Measurements from ENCODE around the gene SNX25.
"Not testable (repeated sequence)": the region's sequence is repeated elsewhere in the genome, so short reads cannot be mapped to it uniquely, and the experiment has no call there.

SNX25 gene

DNA sequence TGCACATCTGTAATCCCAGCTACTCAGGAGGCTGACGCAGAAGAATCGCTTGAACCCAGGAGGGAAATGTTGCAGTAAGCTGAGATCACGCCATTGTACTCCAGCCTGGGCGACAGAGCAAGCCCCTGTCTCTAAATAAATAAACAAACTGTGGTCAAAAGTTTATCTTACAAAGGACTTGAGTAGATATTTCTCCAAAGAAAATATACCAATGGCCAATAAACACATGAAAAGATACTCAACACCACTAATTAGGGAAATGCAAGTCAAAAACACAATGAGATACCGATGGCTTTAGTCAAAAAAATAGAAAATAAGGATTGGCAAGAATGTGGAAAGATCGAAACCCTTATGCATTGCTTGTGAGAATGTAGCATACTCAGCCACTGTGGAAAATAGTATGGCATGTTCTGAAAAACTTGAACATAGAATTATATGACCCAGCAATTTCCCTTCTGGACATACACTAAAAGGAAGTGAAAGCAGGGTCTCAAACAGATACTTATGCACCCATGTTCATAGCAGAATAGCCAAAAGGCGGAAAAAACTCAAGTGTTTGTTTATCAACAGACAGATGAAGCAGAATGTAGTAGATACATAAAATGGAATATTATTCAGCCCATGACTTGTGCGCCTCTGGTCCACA is 3.6 kb upstream of the SNX25 start:
- no peak for DNase-seq

DNA sequence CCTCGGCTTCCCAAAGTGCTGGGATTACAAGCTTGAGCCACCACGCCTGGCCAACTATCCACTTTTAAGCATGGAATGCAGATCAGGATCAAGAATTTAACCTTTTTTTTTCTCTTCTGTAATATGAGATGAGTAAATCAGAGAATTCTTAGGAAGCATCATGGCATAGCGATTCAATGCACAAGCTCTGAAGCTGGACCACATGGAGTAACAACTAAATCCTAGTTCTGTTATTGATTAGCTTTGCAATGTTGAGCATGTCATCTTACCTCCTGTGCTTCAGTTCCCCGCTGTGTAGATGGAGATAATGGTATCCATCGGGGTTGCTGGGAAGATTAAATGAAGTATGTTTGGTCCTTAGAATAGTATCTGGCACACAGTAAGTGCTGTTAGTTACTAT is 1.9 kb upstream of the SNX25 start:
- DNase-seq: no peak

DNA sequence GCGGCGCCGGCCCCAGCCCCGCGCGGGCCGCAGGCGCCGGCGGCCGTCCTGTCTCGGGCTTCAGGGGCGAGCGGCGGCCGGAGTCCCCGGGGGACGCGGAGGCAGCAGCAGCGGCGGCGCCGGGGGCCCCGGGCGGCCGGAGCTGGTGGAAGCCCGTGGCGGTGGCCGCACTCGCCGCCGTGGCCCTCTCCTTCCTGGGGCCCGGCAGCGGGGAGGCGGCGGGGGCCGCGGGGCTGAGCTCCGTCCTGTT is 379 bp downstream of the SNX25 start:
- not testable (repeated sequence) for DNase-seq

DNA sequence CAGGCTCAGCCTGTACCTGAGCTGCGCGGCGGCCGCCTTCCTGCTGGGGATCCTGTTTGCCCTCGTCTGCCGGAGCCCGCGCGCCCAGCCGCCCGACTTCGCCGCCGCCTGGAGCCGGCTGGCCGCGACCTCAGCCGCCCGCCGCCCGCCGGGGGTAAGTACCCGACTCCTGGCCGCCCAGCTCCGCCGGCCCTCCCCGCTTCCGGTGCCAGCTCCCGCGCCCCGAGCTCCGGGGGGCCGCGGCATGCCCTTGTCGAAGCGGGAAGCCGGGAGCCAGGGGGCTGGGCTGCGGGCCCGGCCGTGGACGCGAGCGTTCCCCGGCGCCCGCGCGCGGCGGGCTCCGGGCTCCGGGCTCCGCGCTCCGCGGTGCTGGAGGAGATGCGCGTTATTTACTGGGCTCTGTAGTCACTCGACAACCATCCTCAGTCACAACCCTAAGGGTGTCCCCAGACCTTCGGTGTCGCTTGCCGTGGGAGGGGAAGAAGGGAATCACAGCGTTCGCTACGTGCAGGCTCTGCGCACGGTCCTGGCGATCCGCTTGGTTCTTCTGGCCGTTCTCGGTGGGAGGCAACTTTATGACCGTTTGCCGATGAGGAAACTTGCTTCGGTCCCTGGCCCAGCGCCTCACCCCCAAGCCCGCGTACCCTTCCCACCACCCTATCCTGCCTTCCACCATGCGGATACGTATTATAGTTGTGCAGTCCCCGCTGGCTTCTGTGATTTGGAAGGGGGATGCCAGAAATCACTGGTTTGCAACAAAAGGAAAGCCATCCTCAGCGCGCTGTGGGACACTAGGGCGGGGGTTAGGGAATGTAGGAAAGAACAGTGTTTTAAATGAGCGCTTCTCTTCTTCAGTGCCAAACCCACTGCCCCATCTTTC is 944 bp downstream of the SNX25 start:
- DNase-seq: no peak

DNA sequence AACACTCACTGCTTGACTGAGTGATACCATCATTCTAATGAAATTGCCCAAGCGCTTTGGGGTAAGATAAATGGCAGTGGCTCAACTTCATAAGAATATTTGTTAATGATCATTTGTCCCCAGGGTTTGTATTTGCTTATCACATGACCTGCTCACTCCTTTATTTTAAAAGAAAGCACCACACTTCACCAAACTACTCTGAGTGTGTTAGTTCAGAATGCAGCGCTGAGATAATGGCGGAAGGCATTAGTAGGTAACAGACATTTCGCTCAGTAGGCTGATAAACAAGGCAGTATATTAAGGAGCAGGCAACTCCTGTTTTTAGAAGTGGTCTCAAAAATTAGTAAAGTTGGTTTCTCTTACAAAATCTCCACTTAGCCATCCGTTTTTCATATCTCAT is 1.6 kb downstream of the SNX25 start:
- DNase-seq: no peak

DNA sequence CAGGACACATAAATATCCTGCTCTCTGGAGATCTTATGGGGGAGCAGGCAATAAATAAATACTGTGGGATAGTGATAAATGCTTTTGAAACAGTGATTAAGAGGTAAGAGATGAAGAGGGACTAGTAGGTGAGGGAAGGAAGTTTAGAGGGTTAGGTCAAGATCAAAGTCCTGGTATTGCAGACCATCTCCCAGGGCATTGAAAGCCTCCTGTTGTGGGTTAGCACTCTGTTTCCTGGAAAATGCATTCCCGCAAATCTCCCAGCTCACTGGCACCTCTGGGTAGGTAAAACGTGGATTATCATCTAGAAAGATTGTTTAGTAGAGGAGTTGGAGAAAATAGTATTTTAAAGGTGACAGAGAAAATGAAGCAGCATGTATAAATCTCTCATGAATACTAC is 2.2 kb downstream of the SNX25 start:
- DNase-seq: no peak

DNA sequence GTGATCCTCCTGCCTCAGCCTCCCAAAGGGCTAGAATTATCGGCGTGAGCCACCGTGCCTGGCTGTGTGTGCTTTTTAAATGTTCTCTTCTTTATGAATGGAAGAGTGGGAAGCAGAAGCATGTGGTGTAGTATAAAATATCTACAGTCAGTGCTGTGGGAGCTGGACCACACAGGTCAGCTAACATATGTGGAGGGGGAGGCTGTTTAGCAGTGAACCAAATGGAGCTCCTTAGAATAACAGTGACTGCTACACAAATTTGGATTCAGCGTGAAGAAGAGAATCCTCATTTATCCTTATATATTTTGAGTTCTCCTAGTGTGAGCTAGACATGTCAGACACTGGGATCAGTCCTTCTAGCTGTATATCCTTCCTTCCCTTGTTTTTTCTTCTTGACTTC is 3.2 kb downstream of the SNX25 start:
- no peak for DNase-seq

DNA sequence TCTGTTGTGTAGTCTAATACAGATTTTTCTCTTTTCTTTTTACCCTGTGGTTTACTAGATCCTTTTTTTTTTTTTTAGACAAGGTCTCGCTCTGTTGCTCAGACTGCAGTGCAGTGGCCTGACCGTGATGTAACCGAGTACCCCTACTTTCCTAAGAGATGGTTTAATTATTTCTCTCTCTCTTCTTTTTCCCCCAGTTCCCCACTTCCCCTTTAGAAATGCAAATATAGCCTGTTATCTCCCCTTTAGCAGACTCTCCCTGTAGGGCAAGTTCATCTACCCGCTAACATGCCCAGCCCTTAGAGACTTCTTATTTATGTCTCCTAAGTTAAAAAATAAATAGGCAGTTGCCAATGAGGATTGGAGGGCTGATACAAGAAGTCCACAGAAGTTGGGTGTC is 4.5 kb downstream of the SNX25 start:
- no peak for DNase-seq

DNA sequence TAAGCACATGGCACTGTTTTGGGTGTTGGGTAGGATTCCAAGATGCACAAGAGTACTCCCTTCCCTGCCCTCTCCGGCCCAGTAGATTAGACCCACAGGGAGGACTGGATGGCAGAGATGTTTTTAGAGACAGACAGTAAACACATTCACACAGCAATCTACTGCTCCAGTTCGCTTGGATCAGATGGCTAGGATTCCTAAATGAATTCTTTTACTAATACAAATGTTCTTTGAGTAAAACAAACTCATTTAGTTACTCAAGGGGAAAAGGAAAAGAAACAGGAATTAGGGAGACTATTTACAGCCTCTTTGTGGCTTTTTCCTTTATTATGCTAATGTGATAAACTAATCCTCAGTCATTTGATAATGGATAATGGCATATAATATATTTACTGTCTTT is 5.9 kb downstream of the SNX25 start:
- no peak for DNase-seq

DNA sequence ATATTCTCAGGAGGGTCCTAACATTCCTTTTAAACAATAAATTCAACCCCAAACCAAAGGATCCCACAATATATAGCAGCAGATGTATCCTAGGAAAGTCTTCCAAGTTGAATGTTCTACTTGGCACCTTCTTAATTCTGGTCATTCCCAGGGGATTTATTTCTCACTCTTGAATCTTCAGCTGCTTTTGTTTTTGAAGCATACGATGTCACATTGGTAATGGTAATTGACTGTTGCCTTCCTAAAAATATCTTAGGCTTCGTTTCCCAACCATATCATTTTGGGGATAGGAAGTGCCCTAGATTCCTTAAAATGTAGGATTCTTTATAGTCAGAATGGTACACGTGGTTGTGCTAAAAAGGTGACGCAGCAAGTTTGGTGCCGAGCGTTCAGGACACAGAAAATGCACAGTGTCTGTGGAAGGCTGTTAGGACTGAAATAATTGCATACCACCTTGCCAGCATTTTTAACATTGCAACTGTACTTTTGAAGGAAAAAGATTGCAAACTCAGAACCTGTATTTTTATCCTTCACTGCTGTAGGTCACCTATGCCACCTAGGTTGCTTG is 8.1 kb downstream of the SNX25 start:
- DNase-seq: no peak

DNA sequence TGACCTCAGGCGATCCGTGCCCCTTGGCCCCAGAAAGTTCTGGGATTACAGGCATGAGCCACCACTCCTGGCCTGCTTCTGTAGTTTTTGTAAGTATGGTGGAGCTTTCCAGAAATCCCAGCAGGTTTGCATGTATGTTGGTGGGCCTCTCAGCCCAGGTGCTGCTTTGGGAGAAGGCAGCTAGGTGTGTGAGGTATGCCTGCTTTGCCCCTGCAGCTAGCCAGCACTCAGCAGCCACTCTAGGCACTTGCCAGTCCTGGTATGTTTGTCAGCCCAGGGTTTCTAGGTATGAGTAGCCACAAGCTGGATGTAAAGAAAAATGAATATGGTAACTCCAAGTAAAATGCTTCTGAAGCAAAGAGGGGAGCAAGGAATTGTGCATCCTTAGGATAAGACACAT is 8.9 kb downstream of the SNX25 start:
- no peak for DNase-seq

DNA sequence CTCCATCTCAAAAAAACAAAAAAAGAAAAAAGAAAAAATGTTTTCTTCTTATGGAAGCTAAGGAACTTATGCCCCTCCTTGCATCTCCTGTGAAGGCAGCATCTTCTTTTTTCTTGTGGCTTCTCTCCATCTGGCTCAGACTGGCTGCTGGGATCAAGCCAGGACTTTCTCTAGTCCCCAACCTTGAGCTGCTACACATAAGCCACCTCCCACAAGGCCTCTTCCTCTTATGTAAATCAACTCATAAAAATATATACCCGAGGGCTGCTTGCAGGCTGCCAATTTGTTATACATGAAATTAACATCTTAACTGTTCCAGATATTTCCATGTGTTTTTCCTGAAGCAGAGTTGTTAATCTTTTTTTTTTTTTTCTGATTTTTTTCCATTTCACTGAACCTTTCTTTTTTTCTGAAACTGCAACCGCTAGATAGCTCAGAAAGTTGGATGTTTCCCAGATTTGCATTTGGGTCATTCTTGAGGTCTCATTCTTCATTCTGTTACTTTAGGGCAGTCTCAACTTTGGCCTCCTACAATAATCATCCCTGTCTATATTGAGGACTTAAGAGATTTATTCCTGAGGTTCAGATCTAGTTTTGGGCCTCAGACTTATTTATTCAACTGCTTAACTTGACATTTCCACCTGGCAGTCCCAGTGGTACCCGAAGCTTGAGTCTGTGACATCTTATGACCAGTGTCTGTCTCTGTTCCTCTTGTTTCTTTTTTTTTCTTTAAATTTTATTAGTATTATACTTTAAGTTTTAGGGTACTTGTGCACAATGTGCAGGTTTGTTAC is 10.3 kb downstream of the SNX25 start:
- DNase-seq: no peak

DNA sequence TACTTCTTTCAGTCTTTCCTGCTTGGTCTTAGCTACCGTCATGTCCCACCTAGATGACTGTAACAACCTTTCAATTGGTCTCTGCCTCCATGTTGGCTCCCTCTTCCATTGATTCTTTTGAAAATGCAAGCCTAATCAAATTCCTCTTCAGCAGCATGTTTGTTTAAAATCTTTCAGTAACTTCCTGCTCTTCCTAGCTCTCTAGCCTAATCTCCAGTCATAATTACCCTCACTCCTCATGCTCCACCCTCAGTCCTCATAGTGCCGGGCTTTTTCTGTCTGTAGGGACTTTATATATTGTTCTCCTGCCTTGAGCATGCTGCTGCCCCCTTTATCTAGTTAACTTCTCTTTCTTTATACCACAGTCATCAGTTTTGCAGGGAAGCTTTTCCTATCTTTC is 12.1 kb downstream of the SNX25 start:
- no peak for DNase-seq

DNA sequence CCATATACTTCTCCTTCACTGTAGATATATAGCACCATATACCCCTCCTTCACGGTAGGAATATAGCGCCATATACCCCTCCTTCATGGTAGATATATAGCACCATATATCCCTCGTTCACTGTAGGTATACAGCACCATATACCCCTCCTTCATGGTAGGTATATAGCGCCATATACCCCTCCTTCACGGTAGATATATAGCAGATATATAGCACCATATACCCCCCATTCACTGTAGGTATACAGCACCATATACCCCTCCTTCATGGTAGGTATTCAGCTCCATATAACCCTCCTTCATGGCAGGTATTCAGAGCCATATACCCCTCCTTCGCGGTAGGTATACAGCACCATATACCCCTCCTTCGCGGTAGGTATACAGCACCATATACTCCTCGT is 12.5 kb downstream of the SNX25 start:
- DNase-seq: no peak

DNA sequence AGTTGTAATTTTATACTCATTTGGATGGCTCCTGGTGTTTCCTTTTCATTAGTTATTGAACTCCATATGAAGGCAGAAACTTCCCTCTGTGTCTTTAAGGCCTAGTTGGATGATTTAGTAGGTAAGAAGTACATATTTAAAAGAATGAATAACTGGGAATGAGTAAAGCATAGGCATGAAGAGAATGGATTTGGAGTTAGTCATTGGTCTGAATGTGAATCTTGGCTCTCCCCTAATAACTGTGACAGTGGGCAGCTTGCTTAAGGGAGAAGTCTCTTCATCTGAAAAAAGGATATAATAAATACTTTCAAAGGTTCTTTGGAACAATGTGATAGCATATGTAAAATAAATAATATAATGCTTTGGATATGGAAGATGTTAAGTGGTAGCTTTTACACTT is 13.2 kb downstream of the SNX25 start:
- no peak for DNase-seq

DNA sequence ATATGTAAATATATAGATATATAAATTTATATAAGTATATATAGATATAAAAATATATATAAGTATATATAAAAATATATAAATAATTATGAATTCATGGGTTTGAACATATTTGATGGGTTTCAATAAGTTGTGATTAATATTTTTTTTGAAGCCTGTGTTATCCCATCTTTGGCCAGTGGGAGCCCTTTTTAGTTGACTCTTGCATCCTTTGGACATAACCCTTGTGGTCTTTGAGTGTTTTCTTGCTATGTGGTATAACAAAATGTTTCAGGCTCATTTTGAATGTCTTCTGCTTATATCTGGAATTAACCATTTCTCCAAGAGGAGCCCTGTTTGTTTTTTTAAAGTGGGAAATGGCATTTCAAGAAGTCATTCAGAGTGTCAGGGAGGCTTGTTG is 15.2 kb downstream of the SNX25 start:
- no peak for DNase-seq

DNA sequence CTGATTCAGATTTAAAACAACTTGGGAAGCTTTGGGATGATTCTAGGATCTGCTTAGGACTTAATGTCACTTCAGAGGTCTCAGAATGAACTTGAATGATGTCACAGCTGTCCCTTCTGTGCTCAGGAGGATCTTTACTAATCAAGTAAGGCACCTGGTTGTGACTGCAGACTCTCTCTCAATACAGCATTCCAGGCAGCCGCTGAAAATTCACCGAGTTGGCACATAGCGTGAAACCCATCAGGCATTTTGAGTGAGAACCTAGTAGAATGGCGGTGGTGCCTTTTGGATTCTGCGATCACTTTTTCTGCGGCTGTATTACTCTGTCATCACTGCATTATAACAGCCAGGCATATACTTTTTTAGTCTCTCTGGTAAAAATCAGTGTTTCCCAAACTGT is 16.5 kb downstream of the SNX25 start:
- DNase-seq: no peak

DNA sequence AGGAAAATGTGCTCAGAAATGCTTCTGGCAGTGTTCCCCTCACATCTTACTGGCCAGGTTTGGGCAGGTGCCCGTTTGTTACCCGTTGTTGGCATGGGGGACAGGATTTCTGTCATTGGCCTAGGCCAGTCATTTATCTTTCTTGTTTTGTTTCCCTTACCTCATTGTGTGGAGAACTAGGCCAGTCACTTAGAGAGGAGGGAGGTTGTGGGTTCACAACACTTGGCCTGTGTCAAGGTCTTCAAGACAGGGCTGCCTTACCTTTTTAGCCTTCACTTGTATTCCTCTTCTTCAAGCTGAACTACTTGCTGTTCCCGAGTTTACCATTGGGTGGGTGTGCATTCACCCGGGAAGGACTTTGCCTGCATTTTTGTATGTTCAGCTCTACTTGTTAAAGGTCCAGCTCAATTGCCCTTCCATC is 17.7 kb downstream of the SNX25 start:
- DNase-seq: no peak

DNA sequence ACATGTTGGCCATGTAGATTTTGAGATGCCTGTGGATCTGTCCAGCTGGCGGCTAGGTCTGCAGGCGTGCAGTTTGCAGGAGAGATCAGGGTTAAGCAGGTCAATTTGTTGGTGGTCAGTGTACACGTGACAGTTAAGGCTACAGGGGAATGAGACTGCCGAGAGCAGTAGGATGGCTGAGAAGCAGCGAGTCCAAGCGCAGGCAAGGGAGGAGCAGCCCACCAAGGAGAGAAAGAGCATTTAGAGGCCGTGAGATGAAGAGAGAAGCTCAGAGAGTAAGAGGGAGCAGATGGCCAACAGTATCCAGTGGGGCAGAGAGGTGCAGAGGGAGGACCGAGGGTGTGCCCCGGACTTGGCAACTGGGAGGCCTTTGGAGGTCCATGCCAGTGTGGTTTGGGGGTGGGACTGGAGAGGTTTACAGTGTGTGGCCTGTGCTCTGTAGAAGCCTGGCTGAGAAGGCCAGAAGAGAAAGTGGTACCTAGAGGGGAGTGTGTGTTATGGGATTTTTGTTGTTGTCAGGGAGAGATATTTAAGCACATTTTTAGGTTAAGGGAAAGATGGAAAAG is 18.4 kb downstream of the SNX25 start:
- DNase-seq: no peak

DNA sequence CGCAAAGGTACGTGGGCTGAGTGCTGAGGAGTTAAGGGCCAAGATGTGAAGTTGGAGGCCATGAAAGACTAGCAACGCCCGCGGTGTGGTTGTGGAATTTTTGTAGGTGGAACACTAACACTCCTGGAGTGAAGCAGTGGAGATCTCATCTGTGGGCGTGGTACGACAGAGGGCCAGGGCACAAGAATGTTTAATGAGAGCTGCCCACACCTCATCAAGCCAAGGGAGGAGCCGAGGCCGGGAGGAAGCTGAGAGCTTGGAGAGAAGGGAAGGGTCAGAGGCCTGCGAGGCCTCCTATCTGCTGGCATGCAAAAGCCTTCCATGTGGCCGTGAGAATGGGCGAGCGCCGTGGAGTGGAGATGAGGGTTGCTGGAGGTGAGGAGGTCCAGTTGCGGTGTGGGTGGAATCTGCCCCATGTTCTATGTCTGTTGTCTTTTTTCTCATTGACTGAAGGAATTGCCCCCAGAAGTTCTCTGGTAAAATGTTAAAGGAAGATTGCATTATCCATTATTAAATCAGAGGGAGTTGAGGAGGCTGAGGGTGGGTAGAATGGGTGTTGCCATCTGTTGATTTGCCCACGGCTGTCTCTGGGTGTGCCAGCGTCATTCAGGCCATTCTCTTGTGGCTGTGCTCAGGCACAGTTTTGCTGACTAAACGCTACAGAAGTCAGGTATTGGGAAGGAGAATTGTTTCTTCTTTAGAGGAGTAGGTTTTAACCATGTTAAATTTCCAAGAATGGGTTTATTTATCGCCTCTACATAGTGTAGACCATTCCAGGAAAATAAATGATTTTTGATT is 19.8 kb downstream of the SNX25 start:
- no peak for DNase-seq

DNA sequence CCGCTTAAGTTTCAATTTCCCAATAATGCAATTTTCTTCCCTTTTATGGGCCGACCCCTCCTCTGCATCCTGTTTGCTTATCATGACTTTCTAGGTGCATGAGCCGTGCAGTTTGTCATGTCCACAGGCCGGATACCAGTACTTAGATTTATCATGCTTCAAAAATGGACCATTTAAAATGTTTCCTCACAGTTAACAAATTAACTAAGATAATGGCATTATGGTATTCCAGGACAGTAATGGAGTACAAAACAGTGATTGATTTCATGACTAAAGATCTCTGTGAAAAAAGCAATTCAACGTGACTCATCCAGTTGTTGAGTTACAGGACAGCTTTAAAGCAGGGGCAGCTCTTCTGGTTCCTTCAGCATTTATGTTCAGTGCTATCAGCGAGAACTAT is 23.0 kb downstream of the SNX25 start:
- no peak for DNase-seq

DNA sequence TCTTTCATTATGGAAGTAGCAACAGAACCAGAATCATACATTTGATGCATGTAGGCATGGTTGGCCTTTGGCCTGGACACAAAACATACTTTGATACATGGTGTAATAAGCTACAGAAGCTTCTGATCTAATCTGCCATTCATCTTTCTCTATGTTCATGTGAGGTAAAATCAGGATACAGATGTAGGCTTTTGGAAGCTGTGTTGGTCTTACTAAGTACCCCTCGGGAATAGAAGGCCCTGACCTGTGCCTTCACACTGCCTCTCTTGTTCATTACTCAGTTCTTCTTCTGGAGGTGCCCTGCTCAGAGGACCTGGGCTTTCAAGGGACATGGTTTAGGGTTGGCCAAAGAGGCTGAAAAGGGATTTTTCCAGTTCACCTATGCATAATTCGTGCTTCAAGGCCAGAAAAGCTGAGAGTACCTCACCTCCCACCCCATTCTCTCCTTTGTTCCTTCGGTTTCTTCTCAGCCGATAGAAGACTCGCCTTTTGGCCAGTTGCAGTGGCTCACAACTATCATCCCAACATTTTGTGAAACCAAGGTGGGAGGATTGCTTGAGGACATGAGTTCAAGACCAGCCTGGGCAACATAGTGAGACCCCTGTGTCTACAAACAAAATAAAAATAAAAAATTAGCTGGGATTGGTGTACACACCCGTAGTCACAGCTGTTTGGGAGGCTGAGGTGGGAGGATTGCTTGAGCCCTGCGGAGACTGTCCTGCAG is 25.9 kb downstream of the SNX25 start:
- no peak for DNase-seq

All from GDM1 (cell line).